Retinal pigment epithelial cell (primary cell): ENCODE data around the gene VAMP1.

Experiments
- DNase-seq: peaks from one replicate; pipeline ENCODE4 v3.0.0-alpha.2; 2010; ENCODE audit warnings: low read depth
- H3K4me3 ChIP-seq: 2 replicates; pipeline ENCODE4 v1.5.1; 2011; ENCODE audit warnings: mild to moderate bottlenecking, low read length, control low read depth, moderate library complexity
- CTCF ChIP-seq: conservative IDR thresholded peaks from 2 replicates; pipeline ENCODE4 v1.5.1; 2011; ENCODE audit warnings: low read depth, low read length, control low read depth, inconsistent platforms

VAMP1 gene

GRCh38 chr12:6444031-6444430, 26.4 kb downstream of the VAMP1 start:
- H3K4me3 ChIP-seq, result no peak overlapping the region
- DNase-seq, result no peak
- no peak for TF ChIP-seq CTCF

- no peak for TF ChIP-seq CTCF
- no peak overlapping the region for H3K4me3 ChIP-seq
- no peak for DNase-seq
Observed at GRCh38 chr12:6443361-6443983, 27.0 kb downstream of the VAMP1 start.

GRCh38 chr12:6442836-6443235, 27.6 kb downstream of the VAMP1 start:
- H3K4me3 ChIP-seq, result no peak overlapping the region
- TF ChIP-seq CTCF, result no peak
- DNase-seq, result no peak

GRCh38 chr12:6440391-6440790, 30.1 kb downstream of the VAMP1 start:
- TF ChIP-seq CTCF, result no peak
- no peak for DNase-seq
- no peak overlapping the region for H3K4me3 ChIP-seq

- DNase-seq, result no peak
- H3K4me3 ChIP-seq, result no peak overlapping the region
- no peak for TF ChIP-seq CTCF
Observed at GRCh38 chr12:6438345-6438744, 32.1 kb downstream of the VAMP1 start.

- TF ChIP-seq CTCF, result no peak
- no peak for DNase-seq
Observed at GRCh38 chr12:6437586-6437985, 32.9 kb downstream of the VAMP1 start.

GRCh38 chr12:6435961-6436715, 34.3 kb downstream of the VAMP1 start:
- DNase-seq, result no peak

More at GRCh38 chr12:6437586-6437985, 32.9 kb downstream of the VAMP1 start:
- no peak overlapping the region for H3K4me3 ChIP-seq

More at GRCh38 chr12:6435961-6436715, 34.3 kb downstream of the VAMP1 start:
- TF ChIP-seq CTCF, result no peak
- no peak overlapping the region for H3K4me3 ChIP-seq
